Measurements from ENCODE around the gene OCRL.

GRCh38 chrX:129585167-129585566 is 45.1 kb downstream of the OCRL start:
- TF ChIP-seq EZH2phosphoT487 (IDR thresholded peaks at IDR 0.05; ENCODE audit: unreplicated experiment) (no peak), CTCF (conservative IDR thresholded peaks at IDR 0.05; ENCODE audit: low read depth in 2 of 2) (no peak)
- TF ChIP-seq, protein P1, sequence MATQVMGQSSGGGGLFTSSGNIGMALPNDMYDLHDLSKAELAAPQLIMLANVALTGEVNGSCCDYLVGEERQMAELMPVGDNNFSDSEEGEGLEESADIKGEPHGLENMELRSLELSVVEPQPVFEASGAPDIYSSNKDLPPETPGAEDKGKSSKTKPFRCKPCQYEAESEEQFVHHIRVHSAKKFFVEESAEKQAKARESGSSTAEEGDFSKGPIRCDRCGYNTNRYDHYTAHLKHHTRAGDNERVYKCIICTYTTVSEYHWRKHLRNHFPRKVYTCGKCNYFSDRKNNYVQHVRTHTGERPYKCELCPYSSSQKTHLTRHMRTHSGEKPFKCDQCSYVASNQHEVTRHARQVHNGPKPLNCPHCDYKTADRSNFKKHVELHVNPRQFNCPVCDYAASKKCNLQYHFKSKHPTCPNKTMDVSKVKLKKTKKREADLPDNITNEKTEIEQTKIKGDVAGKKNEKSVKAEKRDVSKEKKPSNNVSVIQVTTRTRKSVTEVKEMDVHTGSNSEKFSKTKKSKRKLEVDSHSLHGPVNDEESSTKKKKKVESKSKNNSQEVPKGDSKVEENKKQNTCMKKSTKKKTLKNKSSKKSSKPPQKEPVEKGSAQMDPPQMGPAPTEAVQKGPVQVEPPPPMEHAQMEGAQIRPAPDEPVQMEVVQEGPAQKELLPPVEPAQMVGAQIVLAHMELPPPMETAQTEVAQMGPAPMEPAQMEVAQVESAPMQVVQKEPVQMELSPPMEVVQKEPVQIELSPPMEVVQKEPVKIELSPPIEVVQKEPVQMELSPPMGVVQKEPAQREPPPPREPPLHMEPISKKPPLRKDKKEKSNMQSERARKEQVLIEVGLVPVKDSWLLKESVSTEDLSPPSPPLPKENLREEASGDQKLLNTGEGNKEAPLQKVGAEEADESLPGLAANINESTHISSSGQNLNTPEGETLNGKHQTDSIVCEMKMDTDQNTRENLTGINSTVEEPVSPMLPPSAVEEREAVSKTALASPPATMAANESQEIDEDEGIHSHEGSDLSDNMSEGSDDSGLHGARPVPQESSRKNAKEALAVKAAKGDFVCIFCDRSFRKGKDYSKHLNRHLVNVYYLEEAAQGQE (IDR thresholded peaks at IDR 0.05; ENCODE audit: unreplicated experiment) = no peak
